SK-N-SH (cell line): Measurements from ENCODE around the gene NBDY. TPM values are rescaled to one million over a fixed set of nuclear protein-coding genes. Genes with fewer than 3 reads are reported as not detected.

Experiments used
- CTCF ChIA-PET: fragments of 300-600, 350-600 bp; formaldehyde crosslinking; extraction: SDS; loops from one replicate; lab custom pipeline; 2021; lab: Yijun Ruan, JAX
- POLR2A ChIA-PET: fragments of 350-600 bp; sonication (Branson Sonifier 250); formaldehyde crosslinking; extraction: SDS; loops from one replicate; lab custom pipeline; 2020; ENCODE audit warnings: antibody characterized with exemption, inconsistent platforms; lab: Yijun Ruan, JAX
- DNase-seq: peaks from one replicate; pipeline ENCODE4 v3.0.0; 2012
- H2AFZ ChIP-seq: fragments of 200-600 bp; sonication (generic); 2 replicates; pipeline ENCODE4 v1.8.1; 2016; ENCODE audit warnings: antibody characterized with exemption, mild to moderate bottlenecking, low read depth
- H3F3A ChIP-seq: fragments of 200-600 bp; sonication (generic); replicated peaks from 2 replicates; pipeline ENCODE3; 2016; ENCODE audit warnings: antibody characterized with exemption, mild to moderate bottlenecking; ENCODE audit not compliant: insufficient read depth
- H3K27ac ChIP-seq, 2 experiments: fragments of 200-500 bp in 1 of 2; fragments of 200-600 bp in 1 of 2; sonication (Bioruptor generic) in 1 of 2; sonication (generic), shearing (Covaris generic) in 1 of 2; 2 replicates each; pipeline versions ENCODE4 v1.5.1 to v1.6.1; 2014 to 2016; ENCODE audit warnings: low read depth in 2 of 2, inconsistent platforms in 1 of 2, low read length in 1 of 2, mild to moderate bottlenecking in 1 of 2, mixed read lengths in 1 of 2
- H3K27me3 ChIP-seq: fragments of 200-600 bp; sonication (generic), shearing (Covaris generic); 2 replicates; pipeline ENCODE4 v1.6.1; 2016; ENCODE audit warnings: mixed run types; ENCODE audit not compliant: insufficient read depth
- H3K36me3 ChIP-seq, 2 experiments: fragments of 200-500 bp in 1 of 2; fragments of 200-600 bp in 1 of 2; sonication (Bioruptor generic) in 1 of 2; sonication (generic) in 1 of 2; replicated peaks in 1 of 2; 2 replicates each; pipeline versions ENCODE3 to v1.5.1; 2014 to 2016; ENCODE audit warnings: low read length in 1 of 2, mild to moderate bottlenecking in 1 of 2; ENCODE audit not compliant: insufficient read depth in 2 of 2, control insufficient read depth in 1 of 2
- H3K4me1 ChIP-seq, 2 experiments: fragments of 200-500 bp in 1 of 2; fragments of 200-600 bp in 1 of 2; sonication (Bioruptor generic) in 1 of 2; sonication (generic), shearing (Covaris generic) in 1 of 2; 2 replicates each; pipeline versions ENCODE4 v1.5.1 to v1.6.1; 2014 to 2016; ENCODE audit warnings: low read depth in 1 of 2, low read length in 1 of 2, mixed run types in 1 of 2; ENCODE audit not compliant: insufficient read depth in 2 of 2, control insufficient read depth in 1 of 2
- H3K4me2 ChIP-seq: fragments of 200-600 bp; sonication (generic), shearing (Covaris generic); 2 replicates; pipeline ENCODE4 v1.6.1; 2017; ENCODE audit warnings: mixed run types
- H3K4me3 ChIP-seq, 2 experiments: fragments of 200-500 bp in 1 of 2; fragments of 200-600 bp in 1 of 2; sonication (Bioruptor generic) in 1 of 2; sonication (generic), shearing (Covaris generic) in 1 of 2; 2 replicates each; pipeline versions ENCODE4 v1.5.1 to v1.8.1; 2014 to 2016; ENCODE audit warnings: low read depth in 2 of 2, inconsistent platforms in 1 of 2, low read length in 1 of 2, mild to moderate bottlenecking in 1 of 2, mixed read lengths in 1 of 2, moderate library complexity in 1 of 2
- H3K79me2 ChIP-seq: fragments of 200-600 bp; sonication (generic); 2 replicates; pipeline ENCODE4 v1.8.1; 2017; ENCODE audit warnings: mild to moderate bottlenecking; ENCODE audit not compliant: insufficient read depth
- H3K9ac ChIP-seq: fragments of 200-600 bp; sonication (generic); 2 replicates; pipeline ENCODE4 v1.6.1; 2017; ENCODE audit warnings: mixed run types
- H3K9me2 ChIP-seq: fragments of 200-600 bp; sonication (generic); 2 replicates; pipeline ENCODE4 v1.6.1; 2017; ENCODE audit warnings: mixed run types
- H3K9me3 ChIP-seq: fragments of 200-600 bp; sonication (generic); 2 replicates; pipeline ENCODE4 v1.6.1; 2017; ENCODE audit warnings: mixed run types, mild to moderate bottlenecking, moderate library complexity
- H4K20me1 ChIP-seq: fragments of 200-600 bp; sonication (generic); 2 replicates; pipeline ENCODE4 v1.6.1; 2017; ENCODE audit warnings: mild to moderate bottlenecking, mixed run types; ENCODE audit not compliant: insufficient read depth
- CHD2 ChIP-seq: fragments of 150-350 bp; IDR thresholded peaks from 2 replicates; pipeline ENCODE4 v1.6.1; 2018; ENCODE audit warnings: low read length; ENCODE audit not compliant: partially characterized antibody
- CTCF ChIP-seq: fragments of 200-600 bp; sonication (generic); IDR thresholded peaks from 2 replicates; pipeline ENCODE4 v1.6.1; 2017; ENCODE audit warnings: antibody characterized with exemption, mild to moderate bottlenecking, moderate library complexity
- ELF1 ChIP-seq: IDR thresholded peaks from 2 replicates; pipeline ENCODE4 v1.4.0; 2012
- EP300 ChIP-seq, 2 experiments: IDR thresholded peaks; 2 replicates each; pipeline versions ENCODE4 v1.4.0 to v1.6.1; 2012; ENCODE audit warnings: borderline replicate concordance in 1 of 2, low read depth in 1 of 2, low read length in 1 of 2
- FOXM1 ChIP-seq: IDR thresholded peaks from 2 replicates; pipeline ENCODE4 v1.4.0; 2012; ENCODE audit warnings: low read depth, mild to moderate bottlenecking
- JUND ChIP-seq: IDR thresholded peaks from 2 replicates; pipeline ENCODE4 v1.4.0; 2012
- MAX ChIP-seq: IDR thresholded peaks from 2 replicates; pipeline ENCODE4 v1.4.0; 2012; ENCODE audit warnings: low read depth
- MXI1 ChIP-seq: IDR thresholded peaks from 2 replicates; pipeline ENCODE4 v1.6.1; 2012; ENCODE audit warnings: mild to moderate bottlenecking, low read depth, low read length, improper control_type of control experiment
- NFIC ChIP-seq: IDR thresholded peaks from 2 replicates; pipeline ENCODE4 v1.4.0; 2012; ENCODE audit warnings: borderline replicate concordance
- RCOR1 ChIP-seq: fragments of 150-350 bp; IDR thresholded peaks from 2 replicates; pipeline ENCODE4 v1.6.1; 2017; ENCODE audit warnings: antibody characterized with exemption, low read length
- REST ChIP-seq: IDR thresholded peaks from 2 replicates; pipeline ENCODE4 v1.6.1; 2012; ENCODE audit warnings: mild to moderate bottlenecking, low read depth, low read length, moderate library complexity
- RFX5 ChIP-seq: IDR thresholded peaks from 2 replicates; pipeline ENCODE4 v1.6.1; 2012; ENCODE audit warnings: mild to moderate bottlenecking, improper control_type of control experiment, low read length
- RXRA ChIP-seq: IDR thresholded peaks from 2 replicates; pipeline ENCODE4 v1.4.0; 2012; ENCODE audit warnings: low read depth, mild to moderate bottlenecking, borderline replicate concordance
- TAF1 ChIP-seq: IDR thresholded peaks from 2 replicates; pipeline ENCODE4 v1.6.1; 2012; ENCODE audit warnings: low read depth, mild to moderate bottlenecking, low read length, moderate library complexity, borderline replicate concordance
- USF1 ChIP-seq: IDR thresholded peaks from 2 replicates; pipeline ENCODE4 v1.4.0; 2012; ENCODE audit warnings: low read depth, borderline replicate concordance
- USF2 ChIP-seq: fragments of 150-350 bp; IDR thresholded peaks from 2 replicates; pipeline ENCODE4 v1.6.1; 2017; ENCODE audit warnings: antibody characterized with exemption, low read length, low read depth, borderline replicate concordance
- ZBTB33 ChIP-seq: IDR thresholded peaks from 2 replicates; pipeline ENCODE4 v1.4.0; 2012; ENCODE audit warnings: low read depth, borderline replicate concordance
- WGBS: methylation state at CpG from one replicate; pipeline ENCODE4 v1.1.6; 2017; ENCODE audit warnings: low lambda C conversion rate; 5-methylcytosine and 5-hydroxymethylcytosine counted together
- polyA plus RNA-seq, 3 experiments: library from polyadenylated mRNA; depleted of rRNA; stranded (reverse); fragments of >200 nt; gene quantifications; 2 replicates each; pipeline ENCODE4 v1.2.3, GENCODE V29; 2012

The NBDY gene
- polyA plus RNA-seq, 1 of the 3 experiments (the other 2 are of a cell fraction) = 68.2 TPM

GRCh38 chrX:56790778-56791177, 61.7 kb downstream of the NBDY start:
- H3K79me2 ChIP-seq = no peaks in the 10 kb centered on the region
- CTCF ChIA-PET = interaction anchor here (1.1 kb wide), 1 partner anchor 26 kb away, joined by 4 read pairs; no protein-coding TSS in a partner anchor
- TF ChIP-seq JUND (no peak), RXRA (no peak), REST (no peak), CHD2 (no peak), ZBTB33 (no peak), EP300 (IDR thresholded peaks at IDR 0.05; ENCODE audit: borderline replicate concordance in 1 of 2, low read depth in 1 of 2, low read length in 1 of 2) (no peak), MAX (no peak), ELF1 (no peak), USF1 (no peak), NFIC (no peak)
- no peak overlapping the region for H3K4me3 ChIP-seq
- no peaks in the 10 kb centered on the region for H3K9me2 ChIP-seq
- H3K9me3 ChIP-seq = no peaks in the 10 kb centered on the region
- H3K4me1 ChIP-seq = no peaks in the 10 kb centered on the region
- no peaks in the 10 kb centered on the region for H4K20me1 ChIP-seq
- no peak for DNase-seq
- H3K36me3 ChIP-seq = no peaks in the 10 kb centered on the region
- H2AFZ ChIP-seq = no peak overlapping the region
- no peak overlapping the region for H3K9ac ChIP-seq
- 96% methylated on average over 7 of the region's 7 CpGs for WGBS
- no peak overlapping the region for H3K27ac ChIP-seq
- POLR2A ChIA-PET = no interaction called here
- H3K27me3 ChIP-seq = no peaks in the 10 kb centered on the region
- no peaks in the 10 kb centered on the region for H3F3A ChIP-seq
- H3K4me2 ChIP-seq = no peak overlapping the region

GRCh38 chrX:56791456-56791855, 62.4 kb downstream of the NBDY start:
- Histone ChIP-seq H3K27ac (no peak overlapping the region), H3F3A (no peaks in the 10 kb centered on the region), H3K9me2 (no peaks in the 10 kb centered on the region), H4K20me1 (no peaks in the 10 kb centered on the region), H3K4me1 (no peaks in the 10 kb centered on the region), H3K9ac (no peak overlapping the region), H3K79me2 (no peaks in the 10 kb centered on the region), H2AFZ (no peak overlapping the region), H3K4me3 (no peak overlapping the region), H3K4me2 (no peak overlapping the region), H3K27me3 (no peaks in the 10 kb centered on the region), H3K36me3 (no peaks in the 10 kb centered on the region), H3K9me3 (no peaks in the 10 kb centered on the region)
- ChIA-PET CTCF (interaction anchor here (0.9 kb wide), 1 partner anchor 27 kb away, joined by 3 read pairs; no protein-coding TSS in a partner anchor), POLR2A (no interaction called here)
- no peak for DNase-seq
- 82% methylated on average over 3 of the region's 3 CpGs for WGBS
- no peak for TF ChIP-seq USF1
- no peak for TF ChIP-seq CTCF
- no peak for TF ChIP-seq RFX5
- TF ChIP-seq FOXM1 = no peak
- no peak for TF ChIP-seq USF2
- no peak for TF ChIP-seq MXI1
- TF ChIP-seq NFIC = no peak
- TF ChIP-seq ELF1 = no peak
- TF ChIP-seq RCOR1 = no peak
- TF ChIP-seq TAF1 = no peak
- TF ChIP-seq CHD2 = no peak
